HG03196 (cell line): Measurements from ENCODE around the gene THRB.

Source experiments
- ATAC-seq: cut with Tn5 transposase; IDR thresholded peaks from one replicate; pipeline ENCODE4 v1.9.1; 2021; ENCODE audit not compliant: unreplicated experiment

The THRB gene

GRCh38 chr3:24235121-24235520 is 259.5 kb downstream of the THRB start:
- no peak for ATAC-seq

DNA sequence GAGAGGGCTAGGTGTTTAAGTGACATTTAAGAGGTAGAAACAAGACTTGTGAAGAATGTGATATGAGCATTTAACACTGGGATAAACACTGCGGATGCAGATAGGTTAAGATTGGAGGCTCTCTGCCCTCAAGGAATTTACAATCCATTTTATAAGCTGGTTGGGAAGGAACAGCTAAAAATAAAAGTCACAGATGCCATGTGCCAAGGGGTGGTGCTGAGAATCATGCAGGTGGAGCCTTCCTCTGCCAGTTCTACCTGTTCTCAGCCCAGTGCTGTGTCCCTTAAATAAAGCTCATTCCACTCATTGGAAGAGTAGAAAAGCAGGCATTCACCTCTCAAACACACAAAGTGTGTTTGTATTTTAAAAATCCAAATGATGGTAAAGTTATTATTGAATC is 261.9 kb downstream of the THRB start:
- ATAC-seq, result no peak

DNA sequence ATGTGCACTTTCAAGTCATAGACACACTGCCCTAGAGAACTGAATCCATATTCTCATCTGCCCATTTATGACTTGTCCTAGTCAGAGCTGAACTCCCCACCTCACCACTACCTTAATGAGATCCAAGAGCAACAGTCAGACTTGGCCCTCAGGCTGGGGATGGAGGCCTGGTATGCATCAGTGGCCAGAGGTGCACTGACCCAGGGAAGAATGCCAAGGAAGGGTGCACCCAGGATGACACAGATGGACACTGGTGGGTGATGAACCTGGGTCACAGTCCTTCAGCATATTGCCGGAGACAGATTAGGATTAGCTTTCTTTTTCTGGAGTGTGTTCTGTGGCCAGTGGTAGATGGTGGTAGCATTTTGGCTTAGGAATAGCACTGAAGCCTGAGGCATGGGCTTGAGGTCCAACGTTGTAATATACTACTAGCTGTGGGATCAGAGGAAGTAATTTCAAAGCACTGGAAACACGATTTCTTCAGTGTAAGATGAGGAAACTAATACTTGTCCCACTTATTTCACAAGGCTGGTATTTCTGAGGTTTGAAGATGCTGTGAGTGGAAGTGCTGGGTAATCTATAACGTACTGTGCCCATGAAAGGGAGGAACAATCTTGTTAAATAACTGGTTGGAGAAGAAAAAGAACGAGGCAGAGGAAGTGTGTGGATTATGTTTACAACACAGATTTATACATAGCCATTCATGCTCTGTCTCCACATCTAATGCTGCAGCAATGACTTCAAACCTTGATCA is 265.0 kb downstream of the THRB start:
- ATAC-seq, result no peak

- ATAC-seq, result no peak
These were observed 267.0 kb downstream of the THRB start for GRCh38 chr3:24227635-24228034.

DNA sequence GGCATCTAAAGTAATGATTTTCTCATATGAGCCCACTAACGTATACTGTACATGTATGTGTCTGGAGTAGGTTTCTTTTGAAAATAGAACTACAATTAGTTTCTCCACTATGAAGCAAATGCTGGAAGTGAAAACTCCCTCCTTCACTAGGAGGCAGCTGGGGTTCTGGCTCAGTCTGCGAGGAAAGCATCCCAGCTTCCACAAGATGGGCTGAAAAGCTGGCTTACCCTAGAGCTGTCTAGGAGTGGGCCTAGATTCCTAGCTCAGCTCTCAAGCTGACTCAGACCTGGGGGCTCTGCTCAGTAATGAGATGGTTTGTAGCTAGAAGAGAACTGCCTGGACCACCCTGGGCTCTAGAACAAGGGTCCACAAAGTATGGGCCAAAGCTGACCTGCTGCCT is 268.3 kb downstream of the THRB start:
- ATAC-seq, result no peak

GRCh38 chr3:24225385-24225950 is 269.2 kb downstream of the THRB start:
- ATAC-seq, result no peak

DNA sequence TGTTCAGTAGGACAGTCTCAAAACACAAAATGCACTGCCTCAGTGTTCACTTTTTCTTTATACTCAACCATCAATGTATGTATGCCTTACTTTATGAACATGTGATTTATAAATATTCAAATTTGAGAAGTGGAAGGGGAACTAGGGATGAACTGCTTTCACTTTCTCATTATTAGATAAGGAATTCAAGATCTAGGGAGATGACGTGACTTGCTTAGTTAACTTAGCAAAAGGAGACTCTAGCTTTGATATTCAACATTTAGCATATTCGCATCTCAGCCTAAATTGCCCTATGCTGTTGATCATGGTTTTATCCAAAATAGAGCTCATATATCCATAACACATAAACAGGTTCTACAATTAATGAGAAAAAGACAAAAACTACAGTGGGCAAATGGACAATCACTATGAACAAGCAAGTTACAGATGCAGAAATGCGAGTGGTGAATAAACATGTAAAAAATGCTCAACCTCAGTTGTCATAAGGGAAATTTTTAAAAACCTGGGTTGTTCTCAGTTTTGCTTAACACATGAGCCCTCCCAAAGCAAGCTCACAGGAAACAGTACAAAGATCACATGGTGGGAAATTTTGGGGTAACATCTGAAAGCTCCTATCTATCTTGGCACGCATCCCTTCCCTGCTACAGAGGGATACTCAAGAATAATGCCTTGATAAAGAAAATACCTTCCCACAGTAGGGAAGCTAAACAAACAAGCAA is 269.8 kb downstream of the THRB start:
- ATAC-seq, result no peak

DNA sequence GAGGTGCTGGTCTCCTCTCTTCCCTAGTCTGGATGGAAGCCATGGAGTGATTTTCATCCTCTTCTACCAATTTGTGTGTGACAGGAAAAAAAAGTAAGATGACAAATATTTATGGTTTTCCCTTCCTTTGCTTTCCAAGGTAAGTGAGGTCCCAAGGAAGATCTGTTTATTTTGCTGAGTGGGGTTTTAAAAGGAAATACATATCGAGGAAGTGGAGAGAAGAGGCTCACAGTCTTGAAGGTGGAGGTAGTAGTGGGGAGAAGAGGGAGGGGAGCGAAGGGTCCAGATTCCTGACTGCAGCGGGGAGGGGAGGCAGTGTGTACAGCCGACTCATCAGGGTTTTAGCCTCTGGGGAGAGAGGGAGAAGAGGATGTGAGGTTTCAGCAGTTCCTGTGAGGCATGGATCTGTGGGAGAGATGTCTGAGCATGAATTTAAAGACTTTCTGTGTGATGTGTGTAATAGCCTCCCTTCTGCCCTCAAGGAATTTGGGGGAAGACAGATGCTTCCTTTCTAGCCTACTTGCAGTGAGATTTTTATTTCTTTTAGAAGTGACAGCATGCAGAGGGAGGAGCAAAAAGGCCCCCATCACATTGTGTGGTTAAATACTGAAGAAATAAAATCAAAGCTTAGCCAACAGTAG is 272.4 kb downstream of the THRB start:
- no peak for ATAC-seq

GRCh38 chr3:24220859-24221657 is 273.6 kb downstream of the THRB start:
- no peak for ATAC-seq

GRCh38 chr3:24215502-24215901 is 279.1 kb downstream of the THRB start:
- ATAC-seq, result no peak

DNA sequence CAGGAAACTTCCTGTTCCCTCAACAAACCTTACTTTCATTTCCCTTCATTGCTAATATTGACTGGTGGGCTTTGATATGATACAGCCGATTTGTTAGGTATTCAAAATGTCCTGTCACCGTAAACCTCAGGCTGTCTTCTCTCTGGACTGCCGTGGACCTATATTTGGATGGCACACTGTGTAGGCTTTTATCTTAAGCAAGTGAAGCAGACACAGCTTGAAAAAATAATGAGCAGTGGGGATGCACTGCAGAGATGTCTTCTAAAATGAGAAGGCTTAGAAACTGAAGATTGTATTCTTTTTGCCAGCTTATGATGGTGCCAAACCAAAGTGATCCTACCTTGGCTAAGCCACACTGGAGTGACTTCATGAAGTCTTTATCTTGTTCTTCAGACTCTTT is 283.3 kb downstream of the THRB start:
- ATAC-seq, result no peak

DNA sequence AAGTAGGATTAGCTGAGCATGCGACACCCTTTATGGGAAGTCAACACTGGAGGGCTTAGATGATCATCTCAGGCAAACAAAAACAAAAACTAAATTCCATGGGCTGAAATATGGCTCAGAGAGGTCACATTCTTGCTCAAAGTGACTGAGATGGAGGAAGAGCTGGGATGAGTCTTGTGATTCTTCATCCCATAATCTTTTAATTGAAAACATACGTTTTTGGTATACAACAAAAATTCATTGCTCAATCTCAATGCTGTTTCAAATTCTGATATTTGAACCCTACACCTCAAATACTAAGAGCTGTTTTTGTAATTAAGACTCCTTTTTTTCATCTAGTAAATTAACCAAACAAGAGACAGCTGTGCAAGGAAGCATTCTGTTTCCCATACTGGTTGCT is 292.6 kb downstream of the THRB start:
- ATAC-seq, result no peak

DNA sequence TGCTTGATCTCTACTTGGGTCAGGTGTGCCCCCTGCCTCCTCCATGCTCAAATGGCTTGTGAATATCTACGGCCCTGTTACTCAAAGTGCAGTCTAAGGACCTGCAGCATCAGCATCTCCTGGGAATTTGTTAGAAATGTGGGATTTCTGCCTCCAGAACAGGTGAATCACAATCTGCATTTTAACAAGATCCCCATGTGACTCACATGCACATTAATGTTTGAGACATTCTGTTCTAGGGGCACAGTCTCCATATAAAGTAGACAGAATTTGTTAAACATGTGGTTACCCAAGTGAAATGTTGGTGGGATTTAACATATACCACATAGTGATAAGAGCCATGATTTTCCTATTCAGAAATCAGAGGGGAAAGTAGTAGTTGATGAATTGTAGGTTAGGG is 293.3 kb downstream of the THRB start:
- ATAC-seq, result no peak

GRCh38 chr3:24199775-24200247 is 294.8 kb downstream of the THRB start:
- ATAC-seq, result no peak

DNA sequence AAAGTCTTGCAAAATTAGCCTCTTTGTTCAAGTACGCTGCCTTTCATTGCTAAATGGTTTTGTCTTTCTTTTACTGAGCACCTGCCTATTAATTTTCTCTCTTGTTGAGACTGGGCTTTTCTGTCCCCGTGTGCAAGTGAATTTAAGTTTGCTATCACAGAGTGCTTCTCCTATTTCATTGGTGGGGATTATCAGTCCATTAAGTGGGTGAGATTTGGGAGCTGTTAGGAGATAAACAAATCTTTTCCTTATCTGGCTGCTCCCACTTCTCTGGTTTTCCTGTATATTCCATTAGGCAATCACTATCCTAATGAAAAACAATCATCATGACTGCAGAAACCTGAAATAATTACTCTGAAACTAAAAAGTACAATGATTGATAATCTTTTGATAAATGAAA is 295.4 kb downstream of the THRB start:
- ATAC-seq, result no peak

- ATAC-seq, result no peak
These were observed 295.9 kb downstream of the THRB start for GRCh38 chr3:24198728-24199127.

- no peak for ATAC-seq
These were observed 296.8 kb downstream of the THRB start for GRCh38 chr3:24197809-24198208.

- ATAC-seq, result no peak
These were observed 298.1 kb downstream of the THRB start for GRCh38 chr3:24196526-24196925.

DNA sequence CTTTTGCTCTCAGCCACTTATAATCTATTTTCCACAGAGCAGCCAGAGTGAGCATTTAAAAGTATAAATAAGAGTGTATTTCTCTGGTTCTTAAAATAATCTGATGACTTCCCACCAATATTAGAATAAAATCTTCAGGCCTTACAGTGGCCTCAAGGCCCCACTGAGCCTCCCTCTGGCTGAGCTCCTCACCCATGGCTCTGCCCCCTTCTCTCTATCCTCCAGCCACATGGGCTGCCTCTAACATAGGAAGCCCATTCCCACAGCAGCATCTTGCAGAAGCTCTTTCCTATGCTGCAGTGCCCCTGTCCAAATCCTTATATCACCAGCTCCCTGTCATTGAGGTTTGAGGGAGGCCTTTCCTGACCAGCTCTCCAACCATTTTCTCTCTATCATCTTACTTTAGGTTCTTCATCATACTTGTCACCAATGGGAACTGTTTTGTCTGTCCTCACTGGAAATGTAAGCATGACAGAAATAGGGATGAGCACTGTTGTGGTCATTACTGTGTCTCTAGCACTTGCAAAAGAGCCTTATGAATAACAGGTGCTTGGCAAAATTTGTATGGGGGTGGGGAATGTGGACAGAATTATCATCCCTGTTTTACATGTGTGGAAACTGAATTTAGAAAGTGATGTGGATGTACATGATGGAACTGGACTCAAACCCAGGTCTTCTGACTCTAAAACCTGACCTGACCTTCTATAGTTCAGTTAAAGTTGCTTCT is 299.0 kb downstream of the THRB start:
- ATAC-seq, result no peak

DNA sequence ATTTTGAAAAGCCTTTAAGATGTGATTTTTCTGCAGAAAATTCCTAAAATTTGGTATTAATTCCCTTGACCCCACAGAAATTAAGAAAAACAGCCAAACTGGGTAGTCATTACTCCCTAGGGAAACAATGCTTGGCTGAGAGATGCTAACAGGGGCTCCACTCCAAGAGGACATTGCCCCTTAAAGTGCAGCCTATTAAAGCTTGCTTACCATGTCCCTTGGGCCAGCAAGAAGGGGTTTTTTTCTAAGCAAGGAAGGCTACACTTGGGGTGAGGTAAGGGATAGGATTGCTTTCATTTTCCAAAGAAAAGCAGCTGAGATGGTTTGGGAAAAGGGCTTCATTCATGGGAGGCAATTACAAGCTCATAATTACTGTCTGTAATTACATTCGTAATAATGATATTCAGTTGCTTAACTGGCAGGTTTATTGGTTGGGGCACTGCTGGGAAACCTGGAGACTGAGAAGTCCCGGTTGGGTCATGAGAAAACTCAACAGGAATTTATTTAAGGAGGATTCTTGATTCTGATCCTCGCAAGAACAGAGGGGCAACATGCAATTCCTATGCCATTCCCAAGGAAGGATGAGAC is 302.1 kb downstream of the THRB start:
- no peak for ATAC-seq
